Tibial nerve (tissue), 4 donors: ENCODE results near the gene C1QTNF9B.

ENCODE experiments used
- CTCF ChIP-seq, 5 experiments: fragments of 200-600 bp in 3 of 5; fragments of 450-650 bp in 2 of 5; sonication (generic) in 3 of 5; IDR thresholded peaks; one replicate each; pipeline ENCODE4 v1.5.1; 2016 to 2019; ENCODE audit warnings: antibody characterized with exemption in 5 of 5, mild to moderate bottlenecking in 3 of 5, moderate library complexity in 2 of 5
- EP300 ChIP-seq, 2 donors: sonication (generic); formaldehyde crosslinking; IDR thresholded peaks; one replicate each; pipeline ENCODE4 v1.6.1; 2017; ENCODE audit warnings: antibody characterized with exemption in 2 of 2, mild to moderate bottlenecking in 1 of 2
- POLR2A ChIP-seq, 2 donors: fragments of 450-650 bp; IDR thresholded peaks; one replicate each; pipeline ENCODE4 v1.6.1; 2017; ENCODE audit warnings: antibody characterized with exemption in 2 of 2, mild to moderate bottlenecking in 2 of 2, moderate library complexity in 2 of 2

- TF ChIP-seq CTCF (IDR thresholded peaks at IDR 0.05): no peak
- no peak for TF ChIP-seq POLR2A (IDR thresholded peaks at IDR 0.05)
- no peak for TF ChIP-seq EP300 (IDR thresholded peaks at IDR 0.05)
These were observed 46.2 kb downstream of the C1QTNF9B start for GRCh38 chr13:23851106-23851505.
